ENCODE results near the gene HOXB3.

Gene HOXB3

DNA sequence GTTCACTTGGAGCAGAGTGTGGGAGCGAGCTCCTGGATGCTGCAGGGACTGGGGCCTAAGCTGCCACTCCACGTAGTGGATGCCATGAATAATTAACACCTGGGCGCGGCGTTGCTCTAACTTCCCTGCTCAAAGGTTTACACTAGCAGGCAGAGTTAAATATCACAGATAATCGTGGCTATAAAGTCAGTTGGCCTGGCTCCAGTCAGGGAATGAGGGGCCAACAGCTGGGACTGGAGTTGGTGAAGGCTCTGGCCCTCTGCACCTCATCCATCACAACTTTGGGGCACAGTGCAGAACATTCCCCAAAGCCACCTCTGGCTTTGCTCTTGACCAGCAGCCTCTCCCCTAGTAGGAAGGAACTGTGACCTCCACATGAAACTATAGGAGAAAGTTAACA is 22.8 kb downstream of the HOXB3 start:
- DNase-seq: no peak

DNA sequence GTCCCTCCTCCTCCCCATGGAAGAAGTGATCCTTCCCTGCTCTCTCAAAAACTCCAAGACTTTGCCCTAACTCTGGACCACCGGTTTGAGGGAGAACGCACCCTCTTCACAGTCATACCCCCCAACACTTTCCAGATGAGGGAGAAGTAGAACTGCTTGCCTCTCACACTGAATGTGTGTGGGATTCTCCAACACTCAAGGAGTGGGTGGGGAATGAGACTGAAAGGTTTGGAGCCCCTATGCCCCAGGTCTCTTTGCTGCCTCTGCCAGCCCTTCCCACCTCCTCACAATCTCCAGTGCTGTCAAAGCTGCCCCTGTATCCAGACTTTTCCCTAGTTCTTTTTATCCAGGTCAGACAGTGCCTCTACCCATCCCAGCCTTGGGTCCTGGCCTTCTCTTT is 23.3 kb downstream of the HOXB3 start:
- DNase-seq: no peak

DNA sequence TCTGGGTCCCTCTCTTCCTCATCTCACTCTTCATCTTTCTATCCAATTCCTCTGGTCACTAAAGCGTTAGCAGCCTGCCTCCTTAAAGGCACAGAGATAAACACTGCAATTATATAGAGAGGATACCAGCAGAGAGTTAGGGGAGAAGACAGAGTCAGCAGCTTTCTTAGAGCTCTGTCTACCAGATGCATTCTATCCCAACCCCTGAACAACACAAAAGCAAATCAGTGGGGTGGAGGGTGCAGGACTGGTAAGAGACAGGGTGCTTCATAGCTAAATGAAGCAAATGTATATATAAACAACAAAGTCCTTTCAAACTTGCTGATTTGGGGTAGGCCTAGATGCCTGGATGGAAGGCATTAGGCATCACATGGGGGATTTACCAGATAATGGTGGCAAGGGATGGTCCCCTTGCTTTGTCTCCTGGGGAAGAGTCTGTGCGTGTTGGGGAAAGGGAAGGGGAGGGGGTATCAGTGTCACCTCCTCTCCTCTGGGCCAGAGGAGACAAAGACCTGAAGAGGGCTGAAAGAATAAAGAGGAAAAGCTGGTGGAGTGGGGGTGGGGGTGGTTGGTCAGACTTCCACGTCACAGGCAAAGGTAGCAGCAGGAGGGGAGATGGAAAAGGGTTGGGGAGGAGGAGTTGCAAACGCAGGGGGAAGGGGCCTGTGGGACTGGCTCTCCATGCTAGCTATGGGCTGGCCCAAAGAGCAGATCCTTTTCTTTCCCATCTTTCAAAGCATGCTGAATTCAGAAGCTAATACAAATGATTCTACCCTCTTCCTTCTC is 23.9 kb downstream of the HOXB3 start:
- DNase-seq: no peak

DNA sequence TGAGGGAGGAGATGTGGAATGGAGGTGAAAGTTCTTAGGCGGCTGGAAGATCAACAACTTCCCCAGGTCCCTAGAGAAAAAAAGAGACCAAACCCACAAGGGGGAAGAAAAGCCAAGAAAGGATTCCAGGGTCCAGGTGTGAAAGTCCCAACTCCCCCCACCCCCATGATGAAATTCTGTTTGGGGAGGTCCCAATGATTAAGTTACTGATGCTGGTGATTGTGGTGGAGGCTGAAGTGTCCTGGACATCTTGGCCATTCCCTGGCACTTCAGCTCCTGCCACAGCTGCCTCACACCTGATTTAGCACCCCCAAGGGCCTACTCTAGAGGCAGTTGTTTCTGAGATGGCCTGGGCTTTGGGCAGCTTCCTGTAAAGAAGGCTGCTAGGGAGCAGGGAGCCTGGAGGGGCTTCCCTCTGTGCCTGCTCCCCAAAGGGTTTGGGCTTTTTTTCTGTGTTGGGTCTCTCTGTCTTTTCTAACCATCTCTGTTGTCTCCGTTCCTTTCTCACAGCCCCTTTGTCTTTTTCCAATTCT is 25.0 kb downstream of the HOXB3 start:
- no peak for DNase-seq

DNA sequence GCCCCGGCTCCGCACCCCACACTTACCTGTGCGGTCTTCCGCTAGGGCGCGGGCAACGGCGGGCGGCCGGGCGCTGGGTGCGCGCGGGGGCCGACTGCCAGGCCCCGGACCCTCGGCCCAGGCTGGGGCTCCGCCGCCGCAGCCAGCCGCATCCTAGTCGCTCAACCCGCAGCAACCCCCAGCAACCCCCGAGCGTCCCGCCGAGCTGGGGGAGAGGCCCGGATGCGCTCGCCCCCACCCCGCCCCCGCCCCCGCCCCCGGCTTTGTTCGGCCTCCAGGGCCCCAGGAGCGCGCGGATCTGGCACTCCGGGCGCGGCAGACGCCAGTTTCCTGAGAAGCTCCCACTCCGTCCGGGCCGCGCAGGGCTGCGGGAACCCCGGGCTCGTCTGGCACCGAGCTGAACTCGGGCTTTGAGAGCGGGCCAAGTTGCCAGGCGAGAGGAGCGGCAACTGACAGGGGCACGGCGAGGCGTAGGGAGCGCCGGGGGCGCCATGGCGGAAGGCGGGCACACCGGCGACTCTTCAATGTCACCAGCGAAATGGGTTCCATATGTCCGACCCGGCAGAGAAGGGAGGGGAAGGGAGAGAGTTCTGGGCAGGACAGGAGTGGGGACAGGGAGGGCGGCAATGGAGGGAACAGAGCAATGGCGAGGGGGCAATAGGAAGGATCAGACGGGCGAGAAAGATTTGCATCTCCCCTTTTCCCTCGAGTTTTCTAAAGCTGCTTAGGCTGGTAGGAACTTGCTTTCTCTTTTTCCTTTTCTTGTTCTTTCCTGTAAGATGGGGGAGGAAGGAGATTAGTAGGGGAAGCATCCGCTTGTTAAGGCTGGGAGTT is 25.6 kb downstream of the HOXB3 start:
- no peak for DNase-seq

DNA sequence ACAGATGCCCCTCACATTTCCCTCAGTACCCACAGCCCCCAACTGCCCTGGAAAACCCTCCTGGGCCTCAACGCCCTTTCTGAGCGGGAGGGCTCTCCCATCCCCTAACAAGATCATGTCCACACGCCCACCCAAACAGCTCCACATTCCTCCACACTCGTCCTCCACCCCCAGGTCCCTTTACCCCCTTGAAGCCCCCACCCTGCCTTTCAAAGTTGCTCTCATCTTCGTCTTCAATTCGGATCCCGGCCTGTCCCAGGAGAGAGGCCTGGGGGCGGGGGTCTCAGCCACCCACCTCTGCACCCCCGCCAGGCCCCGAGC is 26.2 kb downstream of the HOXB3 start:
- DNase-seq: no peak

DNA sequence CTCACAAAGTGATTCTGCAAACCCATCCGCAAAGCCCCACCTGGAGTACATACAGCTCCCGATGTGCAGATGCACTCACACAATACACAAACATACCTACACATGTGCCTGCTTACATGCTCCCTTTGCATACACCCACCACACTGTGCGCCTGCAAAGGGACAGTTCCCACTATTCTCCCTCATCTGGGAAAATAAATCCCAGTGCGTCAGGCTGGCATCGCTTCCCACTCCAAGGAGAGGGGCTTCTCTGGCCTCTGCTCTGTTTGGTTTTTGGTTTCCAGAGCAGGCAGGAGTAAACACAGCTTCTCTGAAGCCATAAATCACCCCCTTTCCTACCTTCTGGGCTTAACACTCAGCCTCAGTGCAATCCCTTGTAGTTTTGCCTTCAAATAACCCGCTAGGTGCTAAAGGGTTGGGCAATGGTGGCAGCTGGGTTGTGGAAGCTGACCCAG is 26.6 kb downstream of the HOXB3 start:
- DNase-seq: no peak

DNA sequence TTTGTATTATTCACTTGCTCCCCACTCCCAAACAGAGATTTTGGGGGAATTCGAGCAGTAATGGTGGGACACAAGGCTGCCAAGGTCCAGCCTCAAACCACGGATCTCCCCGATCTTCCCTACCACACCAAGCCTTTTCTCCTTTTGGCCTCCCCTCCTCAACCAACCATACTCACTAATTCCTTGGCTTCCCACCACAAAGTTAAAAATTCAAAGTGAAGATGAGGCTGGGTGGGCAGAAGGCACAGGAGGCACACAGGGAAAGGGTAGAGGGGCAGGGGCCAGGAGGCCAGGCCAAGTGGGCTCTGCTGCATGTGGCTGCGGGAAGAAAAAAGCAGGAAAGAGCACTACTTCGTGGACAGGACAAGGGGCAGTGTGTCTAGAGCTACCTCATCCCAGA is 27.1 kb downstream of the HOXB3 start:
- DNase-seq: no peak

DNA sequence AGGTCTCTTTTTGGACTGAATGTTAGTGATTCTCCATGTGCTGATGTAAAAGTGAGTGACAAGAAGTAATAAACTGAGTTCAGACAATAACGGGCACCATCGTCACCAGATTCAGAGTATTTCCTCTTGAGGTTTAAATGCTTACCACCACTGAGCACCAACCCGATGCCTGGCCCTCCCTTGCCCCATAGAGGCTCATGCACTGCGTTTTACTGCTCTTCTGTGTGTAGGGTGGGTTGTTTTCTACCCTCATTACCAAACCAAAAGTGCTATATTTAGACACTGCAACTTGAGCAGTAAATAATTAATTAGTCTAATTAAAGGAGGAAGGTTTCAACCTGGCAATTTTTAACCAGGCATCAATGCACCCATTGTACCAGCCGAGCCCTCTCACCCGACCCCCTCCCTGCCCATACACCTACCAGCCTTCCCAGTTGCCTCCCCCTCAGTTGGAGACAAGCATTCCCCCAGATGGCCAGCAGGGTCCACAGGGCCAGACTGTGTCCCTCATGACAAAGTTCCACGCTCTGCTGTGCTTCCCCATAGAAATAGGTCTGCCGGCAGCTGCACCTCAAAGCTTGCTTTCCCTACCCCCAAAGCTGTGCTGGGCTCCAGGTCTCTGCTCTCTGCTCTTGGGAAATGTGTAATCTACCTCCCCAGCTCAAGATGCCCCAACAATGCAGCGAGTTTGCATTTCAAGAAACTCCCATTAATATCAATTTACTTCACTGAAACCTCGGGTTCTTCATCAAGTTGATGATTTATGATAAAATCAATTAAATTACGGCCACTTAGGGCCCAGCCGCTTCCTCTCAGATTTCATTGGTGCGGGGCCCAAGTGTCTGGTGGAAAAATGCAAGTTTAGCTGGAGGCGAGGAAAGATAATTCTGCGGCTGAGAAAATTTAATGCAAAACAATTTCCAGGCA is 27.9 kb downstream of the HOXB3 start:
- no peak for DNase-seq

DNA sequence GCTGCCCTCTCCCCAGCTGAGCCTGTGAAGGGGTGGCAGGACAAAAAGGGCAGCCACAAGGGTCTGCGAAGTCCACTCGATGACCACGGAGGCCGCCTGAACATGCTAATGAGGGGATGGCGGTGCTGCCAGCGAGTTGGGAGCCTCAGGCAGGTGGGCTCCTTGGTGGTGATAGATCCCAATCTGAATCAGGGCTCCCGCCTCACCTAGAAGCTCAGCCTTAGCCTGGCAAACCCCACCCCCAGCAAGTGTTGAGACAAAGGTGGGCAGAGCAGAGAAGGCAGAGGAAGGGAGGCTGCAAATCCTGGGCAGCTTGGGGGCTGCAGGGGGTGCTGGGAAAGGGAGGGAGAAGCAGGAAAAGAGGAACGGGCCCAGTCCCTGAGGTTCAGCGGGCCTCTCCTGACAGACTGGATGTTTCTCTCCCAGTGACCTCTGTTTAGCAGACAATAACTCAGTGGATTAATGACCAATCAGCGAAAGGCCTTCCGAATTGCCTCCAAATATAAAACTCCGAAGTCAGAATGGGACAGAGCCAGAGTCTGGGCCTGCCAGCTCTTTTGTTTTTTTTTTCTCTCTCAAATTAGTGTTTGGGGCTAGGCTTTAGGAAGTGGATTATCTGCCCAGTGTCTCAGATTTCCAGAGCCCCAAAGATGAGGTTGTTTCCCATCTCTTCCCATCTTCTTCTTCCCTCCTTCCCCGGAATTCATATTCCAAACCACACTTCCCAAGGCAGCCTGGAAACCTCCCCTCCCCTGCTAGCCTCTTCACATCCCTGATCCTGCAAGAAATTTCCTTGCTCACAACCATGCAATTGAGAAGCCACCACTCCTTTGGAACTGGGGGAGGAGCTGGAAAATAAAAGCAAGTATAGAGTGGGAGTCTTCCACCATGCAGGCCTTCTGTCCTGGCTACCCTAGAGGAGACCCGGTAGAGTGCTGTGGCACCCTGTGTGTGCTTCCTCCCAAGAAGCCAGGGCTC is 29.9 kb downstream of the HOXB3 start:
- no peak for DNase-seq

DNA sequence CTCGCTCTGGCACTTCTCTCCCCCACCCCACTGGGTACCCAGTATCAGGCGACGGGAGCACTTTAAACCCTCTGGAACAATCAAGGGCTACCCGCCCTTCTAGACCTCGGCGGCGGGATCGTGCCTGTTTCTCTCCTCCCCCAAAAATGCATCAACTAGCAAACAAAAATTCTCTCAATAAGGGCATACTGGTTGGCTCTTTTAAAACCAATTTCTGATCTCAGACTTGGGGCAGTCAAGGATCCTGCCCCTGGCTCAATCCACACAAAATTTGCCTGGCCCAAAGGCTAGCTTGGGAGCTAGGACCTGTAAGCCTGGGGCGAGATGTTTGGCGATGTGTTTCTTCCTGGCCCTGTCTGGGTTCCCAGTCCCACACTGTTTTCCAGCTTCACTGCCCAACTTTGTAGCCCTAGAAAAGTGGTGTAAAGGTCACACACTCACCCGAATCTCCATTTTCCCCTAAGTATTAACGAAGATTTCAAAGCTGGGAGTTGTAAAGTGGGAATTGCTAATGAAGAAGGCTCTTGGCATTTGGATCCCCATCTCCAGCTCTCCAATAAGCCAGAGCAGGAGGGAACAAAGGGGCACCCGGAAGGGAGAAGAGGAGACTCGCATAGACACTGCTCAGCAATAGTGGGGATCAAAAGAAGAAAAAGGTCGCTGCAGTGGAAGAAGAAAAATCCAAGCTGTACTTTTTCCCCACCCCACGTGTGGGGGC is 30.8 kb downstream of the HOXB3 start:
- no peak for DNase-seq

DNA sequence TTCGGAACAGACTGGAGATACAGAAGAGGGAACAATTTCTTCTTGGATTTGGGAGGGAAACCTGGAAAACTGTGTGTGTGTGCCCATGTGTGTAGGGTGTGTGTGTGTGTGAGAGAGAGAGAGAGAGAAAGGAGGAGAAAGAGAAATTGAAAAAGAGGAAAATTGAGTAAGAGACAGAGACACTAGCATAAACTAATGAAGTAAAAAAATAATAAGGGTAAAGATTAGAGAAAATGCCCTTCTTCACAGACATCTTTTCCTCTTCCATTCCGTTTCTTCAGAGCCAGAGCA is 31.3 kb downstream of the HOXB3 start:
- DNase-seq: no peak

DNA sequence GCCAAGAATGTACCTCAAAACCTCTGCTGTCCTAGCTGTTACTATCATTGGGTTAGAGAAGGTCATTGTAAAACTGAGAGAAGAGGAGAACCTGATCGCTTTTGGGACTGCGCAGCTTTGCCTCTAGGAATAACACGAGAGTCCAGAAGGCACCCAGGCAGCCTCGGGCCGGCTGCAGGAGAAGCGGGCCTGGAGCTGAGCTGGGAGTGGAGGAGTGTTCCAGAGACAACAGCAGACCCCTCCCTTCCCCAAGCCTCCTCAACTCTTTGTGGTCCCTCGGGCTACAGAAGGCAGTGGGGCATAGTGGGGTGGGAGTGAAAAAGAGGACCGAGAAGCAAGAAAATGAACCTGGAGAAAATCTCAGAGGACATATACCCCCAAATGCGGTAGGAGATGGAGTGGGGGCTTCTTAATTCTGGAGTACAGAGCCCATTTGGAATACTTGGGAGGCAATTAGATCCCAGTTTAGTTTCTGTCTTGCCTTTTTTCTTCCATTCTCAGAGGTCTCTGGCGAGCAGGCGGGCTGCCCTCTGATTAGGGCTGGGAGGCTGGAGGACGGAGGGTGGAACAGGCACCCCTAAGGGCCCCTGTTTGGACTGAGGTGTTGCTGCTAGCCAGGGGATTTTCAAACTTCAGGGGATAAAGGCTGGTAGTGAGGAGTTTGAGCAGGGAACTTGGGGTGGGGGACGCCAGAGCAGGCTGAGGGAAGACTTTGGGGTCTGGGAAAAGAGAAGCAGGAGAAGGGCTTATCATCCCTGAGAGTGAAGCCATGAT is 31.8 kb downstream of the HOXB3 start:
- DNase-seq: no peak

DNA sequence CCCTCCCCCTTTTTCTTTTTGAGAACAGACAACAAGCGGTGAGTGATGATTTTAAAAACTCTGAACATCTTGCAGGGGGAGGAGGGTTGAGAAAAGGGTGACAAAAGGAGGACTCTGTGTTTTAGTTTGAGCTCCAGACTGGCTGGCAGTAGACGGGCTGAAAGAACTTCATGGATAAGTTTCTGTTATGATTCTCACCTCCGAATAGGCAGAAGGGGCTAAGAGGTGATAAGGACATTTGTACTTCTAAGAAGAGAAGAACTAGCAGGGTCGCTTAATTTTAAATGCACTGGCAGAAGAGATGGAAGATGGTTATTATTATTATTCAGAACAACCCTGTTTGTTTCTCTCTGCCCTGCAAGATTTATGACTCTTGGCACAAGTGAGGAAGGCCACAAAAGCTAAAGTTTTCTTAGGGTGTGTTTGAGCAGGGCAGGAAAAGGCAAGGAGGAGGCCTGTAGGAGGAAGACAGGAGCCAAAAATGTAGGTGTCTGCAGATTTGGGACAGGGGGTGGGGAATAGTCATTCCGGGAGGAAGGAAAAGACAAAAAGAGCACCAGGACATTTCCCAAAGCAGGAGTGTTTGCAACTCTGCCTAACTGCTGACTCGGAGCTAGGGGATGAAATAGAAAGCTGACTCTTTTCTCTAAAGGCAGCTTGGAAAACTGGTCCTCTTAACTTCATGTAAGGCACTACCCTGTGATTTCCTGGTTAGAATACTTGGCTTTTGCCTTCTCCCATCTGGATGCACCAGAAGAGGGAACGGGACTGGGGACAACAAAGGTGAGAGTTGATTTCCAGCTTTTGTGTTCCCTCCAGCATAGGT is 33.3 kb downstream of the HOXB3 start:
- no peak for DNase-seq

DNA sequence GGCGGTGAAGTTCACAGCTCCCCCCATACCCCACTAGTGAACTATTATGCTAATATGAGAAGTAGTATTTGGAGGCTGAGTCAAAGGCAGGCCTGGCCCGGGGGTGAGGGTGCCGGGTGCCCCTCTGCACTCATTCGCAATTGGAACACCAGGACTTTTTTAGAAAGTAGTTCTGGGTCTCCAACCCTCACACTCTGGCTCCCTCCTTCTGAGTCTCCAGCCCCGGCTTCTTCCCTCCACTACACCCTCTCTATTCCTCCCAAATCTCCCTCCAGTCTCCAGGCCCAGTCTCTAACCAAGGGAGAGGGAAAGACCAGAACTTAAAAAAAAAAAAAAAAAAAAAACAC is 33.8 kb downstream of the HOXB3 start:
- no peak for DNase-seq

DNA sequence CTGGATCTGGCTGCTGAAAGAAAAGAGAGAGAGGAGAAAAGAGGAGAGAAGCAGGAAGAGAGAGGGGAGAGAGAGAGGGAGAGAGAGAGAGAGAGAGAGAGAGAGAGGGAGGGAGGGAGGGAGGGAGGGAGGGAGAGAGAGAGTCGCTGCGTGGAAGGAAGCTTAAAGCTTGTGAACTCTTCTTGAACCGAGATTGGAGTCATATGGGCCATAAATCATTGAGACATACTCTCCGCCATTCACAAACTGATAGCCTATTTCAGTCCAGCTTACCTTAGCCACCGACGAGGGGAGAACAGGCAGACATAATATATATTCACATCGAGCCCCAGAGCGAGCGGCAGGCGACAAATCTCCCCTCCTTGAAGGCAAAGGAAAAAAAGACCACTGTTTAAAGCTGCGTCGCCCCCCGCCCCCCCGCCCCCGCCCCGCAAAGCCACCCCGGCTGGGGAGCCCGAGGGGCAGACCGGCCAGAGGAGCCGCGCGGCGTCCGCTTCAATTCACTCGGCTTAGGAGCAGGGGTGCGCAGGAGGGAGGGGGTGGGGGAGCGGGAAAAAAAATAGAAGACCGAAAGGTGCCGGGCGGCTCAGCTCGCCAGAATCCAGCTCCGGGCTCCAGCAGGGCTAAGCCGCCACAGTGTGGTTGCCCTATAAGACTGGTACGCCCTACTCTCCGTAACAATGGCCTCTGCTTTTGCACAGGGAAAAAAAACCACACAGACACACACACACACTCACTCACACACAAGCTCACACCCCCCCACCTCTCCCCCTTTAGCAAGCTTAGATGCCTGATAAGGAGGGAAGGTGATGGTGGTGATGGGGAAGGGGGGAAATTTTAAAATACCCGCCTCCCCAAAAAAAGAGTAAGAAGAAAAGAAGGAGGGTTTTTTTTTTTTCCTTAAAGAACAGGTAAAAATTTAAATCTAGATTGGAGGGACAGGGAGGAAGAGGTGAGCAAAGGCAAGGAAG is 34.5 kb downstream of the HOXB3 start:
- DNase-seq: no peak

DNA sequence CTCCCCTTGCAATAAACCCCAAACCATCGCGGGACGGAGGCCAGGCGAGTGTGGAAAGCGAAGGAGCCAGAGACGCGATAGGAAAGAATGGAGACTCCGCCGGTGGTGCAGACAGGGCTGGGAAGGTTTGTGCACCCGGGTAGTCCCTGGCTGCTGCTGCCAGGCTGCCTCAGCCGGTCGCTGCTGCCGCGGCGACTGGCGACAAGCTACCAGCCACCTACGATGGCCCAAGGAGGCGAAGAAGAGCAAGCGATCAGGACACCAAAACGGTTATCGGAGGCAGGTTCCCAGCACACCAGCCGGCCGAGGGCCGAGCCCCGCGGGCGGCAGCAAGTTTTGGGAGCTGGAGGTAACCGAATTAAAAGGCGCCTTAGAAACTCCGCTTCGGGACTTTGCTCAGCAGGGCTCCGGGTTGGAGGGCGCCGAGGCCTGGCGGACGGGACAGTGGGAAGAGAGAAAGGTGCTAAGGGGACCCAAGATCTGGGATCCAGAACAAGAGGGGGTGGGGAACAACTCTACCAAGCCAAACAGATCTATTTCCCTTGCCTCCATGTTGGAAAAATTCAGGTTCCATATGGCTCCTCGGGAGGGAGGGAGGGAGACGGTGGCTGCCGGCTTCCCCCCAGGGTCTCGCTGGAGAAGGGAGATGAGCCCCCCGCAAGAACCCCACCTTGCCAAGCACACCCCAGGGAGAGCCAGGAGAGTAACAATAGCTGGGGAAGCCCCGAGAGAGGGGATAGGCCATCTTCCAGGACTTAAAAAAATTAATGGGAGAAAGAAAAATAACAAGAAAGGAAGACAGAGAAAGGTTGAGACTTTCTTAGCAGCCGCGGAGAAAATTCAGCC is 35.4 kb downstream of the HOXB3 start:
- DNase-seq: no peak

DNA sequence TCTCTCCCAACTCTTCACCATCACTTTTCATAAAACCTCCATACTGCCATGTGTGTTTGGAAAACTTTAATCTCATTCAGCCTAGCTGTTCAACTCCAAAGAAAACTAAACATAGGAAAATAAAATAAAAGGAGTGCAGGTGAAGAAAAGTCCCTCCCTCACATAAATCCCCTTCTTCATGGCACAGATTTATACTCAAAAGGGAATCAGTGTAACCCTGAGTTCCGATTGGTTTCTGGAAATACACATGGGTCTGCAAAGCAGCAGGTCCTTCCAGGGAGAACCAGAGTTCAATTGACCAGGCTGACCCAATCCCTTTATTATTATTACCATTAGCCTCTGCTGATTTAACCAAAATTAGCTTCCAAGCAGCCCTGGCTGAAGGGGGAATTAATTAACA is 36.2 kb downstream of the HOXB3 start:
- DNase-seq: no peak

All from activated naive CD4-positive, alpha-beta T cell treated with anti-CD3 and anti-CD28 coated beads, Interleukin-2, amount 50 U/mL, for 16 hours (primary cell).